ENCODE data around the gene LRRC10B. TPM values are rescaled to one million over a fixed set of nuclear protein-coding genes. Genes with fewer than 3 reads are reported as not detected.

The LRRC10B gene
- total RNA-seq, 4 donors from 2014 or later: 0.13 to 1.0 TPM; not detected in 2

DNA sequence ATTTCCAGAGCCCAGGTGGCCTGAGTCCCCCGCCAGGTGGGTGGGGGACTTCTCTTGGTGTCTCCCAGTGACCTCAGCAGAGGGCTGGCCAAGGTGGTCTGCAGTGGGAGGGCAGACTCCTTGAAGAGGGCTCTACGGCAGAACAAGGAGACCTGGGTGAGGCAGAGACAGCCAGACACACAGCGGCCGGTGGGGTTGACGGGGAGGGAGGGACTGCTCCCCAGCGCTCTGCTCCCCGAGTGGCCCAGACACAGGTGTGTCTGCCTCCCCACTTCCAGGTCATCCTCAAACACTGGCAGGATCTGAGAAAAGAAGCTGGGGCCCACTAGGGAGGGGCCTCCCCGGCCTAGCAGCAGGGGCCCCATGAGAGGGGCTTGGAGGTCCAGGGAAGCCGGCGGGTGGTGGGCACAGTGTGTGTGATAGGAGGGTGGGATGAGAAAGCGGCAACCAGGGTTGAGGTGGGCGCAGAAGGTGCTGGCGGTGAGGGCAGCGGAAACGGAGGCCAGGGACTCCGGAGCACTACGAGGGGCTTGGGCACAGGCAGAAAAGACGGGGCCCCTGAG lies 42.2 kb downstream of the LRRC10B start:
- intact Hi-C loops (cut with DNase I; ENCODE audit: low total_unique reads): no loop called here
- Histone ChIP-seq H3K4me1 (no peaks in the 10 kb centered on the region), H3K9me3 (no peaks in the 10 kb centered on the region), H3K36me3 (no peaks in the 10 kb centered on the region), H3K27ac (no peak overlapping the region), H3K27me3 (peaks cover 16 to 18% (median 17%) of the 10 kb centered on the region in 3 donors), H3K4me3 (no peak overlapping the region)
- in situ Hi-C loops (cut with MboI; ENCODE audit: low sequenced_read_pairs in 4 of 4): no loop called here
- ATAC-seq: no peak
- TF ChIP-seq, protein P1, sequence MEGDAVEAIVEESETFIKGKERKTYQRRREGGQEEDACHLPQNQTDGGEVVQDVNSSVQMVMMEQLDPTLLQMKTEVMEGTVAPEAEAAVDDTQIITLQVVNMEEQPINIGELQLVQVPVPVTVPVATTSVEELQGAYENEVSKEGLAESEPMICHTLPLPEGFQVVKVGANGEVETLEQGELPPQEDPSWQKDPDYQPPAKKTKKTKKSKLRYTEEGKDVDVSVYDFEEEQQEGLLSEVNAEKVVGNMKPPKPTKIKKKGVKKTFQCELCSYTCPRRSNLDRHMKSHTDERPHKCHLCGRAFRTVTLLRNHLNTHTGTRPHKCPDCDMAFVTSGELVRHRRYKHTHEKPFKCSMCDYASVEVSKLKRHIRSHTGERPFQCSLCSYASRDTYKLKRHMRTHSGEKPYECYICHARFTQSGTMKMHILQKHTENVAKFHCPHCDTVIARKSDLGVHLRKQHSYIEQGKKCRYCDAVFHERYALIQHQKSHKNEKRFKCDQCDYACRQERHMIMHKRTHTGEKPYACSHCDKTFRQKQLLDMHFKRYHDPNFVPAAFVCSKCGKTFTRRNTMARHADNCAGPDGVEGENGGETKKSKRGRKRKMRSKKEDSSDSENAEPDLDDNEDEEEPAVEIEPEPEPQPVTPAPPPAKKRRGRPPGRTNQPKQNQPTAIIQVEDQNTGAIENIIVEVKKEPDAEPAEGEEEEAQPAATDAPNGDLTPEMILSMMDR (IDR thresholded peaks at IDR 0.05 in 4 of 5, conservative IDR thresholded peaks at IDR 0.05 in 1 of 5): no peak
- TF ChIP-seq POLR2A (IDR thresholded peaks at IDR 0.05): no peak
- no peak for DNase-seq

DNA sequence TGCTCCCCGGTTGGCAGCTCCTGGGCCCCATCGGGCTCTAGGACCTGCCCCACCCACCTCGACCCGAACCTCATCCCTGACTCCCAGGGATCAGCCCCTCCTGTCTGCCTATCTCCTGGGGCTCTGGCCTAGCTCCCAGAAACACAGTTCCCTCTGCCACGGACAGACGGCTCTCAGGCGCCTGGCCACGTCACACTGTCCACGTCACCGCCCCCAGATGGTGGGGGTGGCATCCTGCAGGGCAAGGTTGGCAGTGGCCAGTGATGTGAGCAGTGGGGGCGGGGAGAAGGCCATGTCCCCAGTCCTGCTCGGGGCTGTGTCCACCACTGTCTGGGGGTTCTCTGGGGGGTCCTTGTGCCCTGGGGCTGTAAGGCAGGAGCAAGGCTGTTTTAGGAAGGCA lies 43.1 kb downstream of the LRRC10B start:
- TF ChIP-seq, protein P1 (IDR thresholded peaks at IDR 0.05 in 4 of 5, conservative IDR thresholded peaks at IDR 0.05 in 1 of 5): no peak
- TF ChIP-seq POLR2A (IDR thresholded peaks at IDR 0.05): no peak
- Histone ChIP-seq H3K27me3 (peaks cover 18 to 25% (median 20%) of the 10 kb centered on the region in 3 donors), H3K27ac (no peak overlapping the region), H3K4me3 (no peak overlapping the region), H3K9me3 (no peaks in the 10 kb centered on the region), H3K4me1 (no peaks in the 10 kb centered on the region), H3K36me3 (no peaks in the 10 kb centered on the region)
- intact Hi-C loops (cut with DNase I; ENCODE audit: low total_unique reads): no loop called here
- no peak for DNase-seq
- in situ Hi-C loops (cut with MboI; ENCODE audit: low sequenced_read_pairs in 4 of 4): no loop called here
- no peak for ATAC-seq

DNA sequence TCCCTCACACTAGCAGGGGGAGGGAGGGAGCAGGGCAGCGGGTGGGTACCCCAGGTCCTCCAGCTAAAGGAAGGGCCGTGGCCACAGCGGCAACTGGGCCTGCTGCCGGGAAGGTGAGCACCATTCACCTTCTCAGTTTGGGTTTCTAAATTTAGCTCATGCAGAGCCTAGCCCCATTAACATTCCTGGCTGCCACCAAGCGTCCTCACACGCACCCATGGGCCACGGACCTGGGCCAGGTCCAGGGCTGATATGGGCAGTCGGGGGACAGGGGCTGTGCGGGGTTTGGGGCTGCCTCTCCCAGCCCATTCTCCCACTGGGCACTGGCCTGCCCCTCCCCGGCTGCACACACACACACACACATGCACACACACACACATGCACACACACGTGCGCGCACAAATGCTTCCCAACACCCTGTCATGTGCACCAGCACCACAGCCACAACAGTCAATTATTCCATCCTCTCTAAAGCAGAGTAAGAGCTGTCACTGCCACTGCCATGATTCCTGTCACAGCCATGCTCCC lies 43.6 kb downstream of the LRRC10B start:
- intact Hi-C loops (cut with DNase I; ENCODE audit: low total_unique reads) (no loop called here), in situ Hi-C loops (cut with MboI; ENCODE audit: low sequenced_read_pairs in 4 of 4) (no loop called here)
- ATAC-seq (no peak), DNase-seq (no peak)
- H3K27ac ChIP-seq: no peak overlapping the region
- H3K4me3 ChIP-seq: no peak overlapping the region
- no peaks in the 10 kb centered on the region for H3K4me1 ChIP-seq
- TF ChIP-seq, protein P1 (IDR thresholded peaks at IDR 0.05 in 4 of 5, conservative IDR thresholded peaks at IDR 0.05 in 1 of 5): no peak
- TF ChIP-seq POLR2A (IDR thresholded peaks at IDR 0.05): no peak
- no peaks in the 10 kb centered on the region for H3K9me3 ChIP-seq
- H3K27me3 ChIP-seq: peaks cover 18 to 25% (median 21%) of the 10 kb centered on the region in 3 donors
- no peaks in the 10 kb centered on the region for H3K36me3 ChIP-seq

DNA sequence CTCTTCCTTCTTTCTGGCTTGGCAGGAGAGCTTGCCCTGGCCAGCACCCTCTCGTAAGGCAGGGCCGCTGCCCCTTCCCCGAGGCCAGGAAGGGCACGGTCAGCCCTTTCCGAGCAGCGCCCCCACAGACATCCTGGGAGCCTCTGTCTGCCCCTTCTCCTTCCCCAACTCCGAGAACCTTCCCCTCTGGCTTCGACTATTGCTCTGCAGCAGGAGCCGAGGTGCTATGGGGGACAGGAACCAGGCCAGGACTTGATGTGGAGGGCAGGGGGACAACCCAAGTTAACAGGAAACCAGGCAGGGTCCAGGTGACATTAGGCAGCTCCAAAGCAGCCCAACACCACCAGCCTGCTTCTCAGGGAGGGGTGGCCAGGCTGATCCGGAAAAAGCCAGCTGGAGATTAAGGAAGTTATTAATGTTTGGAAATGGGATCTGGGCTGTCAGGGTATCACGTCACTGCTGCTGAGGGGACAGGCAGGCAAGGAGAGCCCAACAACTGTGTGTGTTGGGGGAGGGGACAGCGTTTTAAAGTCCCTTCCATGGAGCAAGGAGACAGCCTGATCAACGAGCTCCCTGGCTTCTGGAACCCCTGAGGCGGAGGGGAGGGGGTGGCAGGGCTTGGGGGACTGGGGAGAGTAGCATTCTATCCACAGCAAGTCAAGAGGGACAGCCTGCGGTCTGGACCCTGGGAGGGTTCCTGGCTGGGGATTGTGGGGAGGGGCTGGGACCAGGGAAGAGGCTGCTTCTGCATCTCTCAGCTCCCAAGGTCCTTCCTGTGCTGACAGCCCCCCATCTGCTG lies 45.0 kb downstream of the LRRC10B start:
- no peak for ATAC-seq
- intact Hi-C loops (cut with DNase I; ENCODE audit: low total_unique reads): no loop called here
- peaks cover 18 to 25% (median 21%) of the 10 kb centered on the region in 3 donors for H3K27me3 ChIP-seq
- no peak overlapping the region for H3K27ac ChIP-seq
- no peak overlapping the region for H3K4me3 ChIP-seq
- DNase-seq: no peak
- in situ Hi-C loops (cut with MboI; ENCODE audit: low sequenced_read_pairs in 4 of 4): no loop called here
- no peaks in the 10 kb centered on the region for H3K9me3 ChIP-seq
- TF ChIP-seq POLR2A (IDR thresholded peaks at IDR 0.05): no peak
- TF ChIP-seq, protein P1 (IDR thresholded peaks at IDR 0.05 in 4 of 5, conservative IDR thresholded peaks at IDR 0.05 in 1 of 5): no peak
- H3K4me1 ChIP-seq: no peaks in the 10 kb centered on the region
- H3K36me3 ChIP-seq: no peaks in the 10 kb centered on the region

Data from gastrocnemius medialis (tissue), 4 donors.